ENCODE data around the gene AFF4.
"Not testable (repeated sequence)": the region's sequence is repeated elsewhere in the genome, so short reads cannot be mapped to it uniquely, and the experiment has no call there.

AFF4 gene

DNA sequence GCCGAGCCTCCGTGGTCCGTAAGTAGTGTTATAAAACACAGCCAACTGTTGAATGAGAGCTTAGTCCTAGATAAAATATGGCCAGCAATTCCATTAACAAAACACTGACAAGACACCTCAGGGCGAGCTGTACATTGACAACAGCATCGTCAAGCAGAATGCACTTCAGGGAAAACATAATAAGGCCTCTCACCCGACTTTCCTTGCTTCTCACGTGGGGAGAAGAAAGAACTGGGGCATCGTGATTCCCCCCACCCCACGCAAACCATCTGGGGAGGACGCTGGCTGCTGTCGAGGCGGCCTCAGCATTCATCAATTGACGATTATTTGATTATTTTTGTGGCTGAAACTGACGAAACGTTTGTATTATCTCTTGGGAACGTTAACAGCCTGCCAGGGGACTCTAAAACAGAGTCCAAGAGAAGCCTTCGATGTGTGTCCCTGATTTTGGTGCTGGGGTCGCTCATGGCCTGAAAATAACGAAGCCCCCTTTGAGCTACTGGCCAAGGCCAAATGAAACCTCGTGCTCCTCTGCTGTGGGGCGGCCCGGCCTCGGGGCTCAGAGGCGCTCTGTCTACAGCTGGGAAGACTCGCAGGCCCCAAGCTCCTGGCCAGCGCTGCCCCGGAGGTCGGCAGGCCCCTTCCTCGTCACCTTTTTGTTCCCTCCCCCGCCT is 97.6 kb downstream of the AFF4 start:
- no peak for DNase-seq (ENCODE audit: extremely low read depth, low read depth)
- TF ChIP-seq, protein P1, sequence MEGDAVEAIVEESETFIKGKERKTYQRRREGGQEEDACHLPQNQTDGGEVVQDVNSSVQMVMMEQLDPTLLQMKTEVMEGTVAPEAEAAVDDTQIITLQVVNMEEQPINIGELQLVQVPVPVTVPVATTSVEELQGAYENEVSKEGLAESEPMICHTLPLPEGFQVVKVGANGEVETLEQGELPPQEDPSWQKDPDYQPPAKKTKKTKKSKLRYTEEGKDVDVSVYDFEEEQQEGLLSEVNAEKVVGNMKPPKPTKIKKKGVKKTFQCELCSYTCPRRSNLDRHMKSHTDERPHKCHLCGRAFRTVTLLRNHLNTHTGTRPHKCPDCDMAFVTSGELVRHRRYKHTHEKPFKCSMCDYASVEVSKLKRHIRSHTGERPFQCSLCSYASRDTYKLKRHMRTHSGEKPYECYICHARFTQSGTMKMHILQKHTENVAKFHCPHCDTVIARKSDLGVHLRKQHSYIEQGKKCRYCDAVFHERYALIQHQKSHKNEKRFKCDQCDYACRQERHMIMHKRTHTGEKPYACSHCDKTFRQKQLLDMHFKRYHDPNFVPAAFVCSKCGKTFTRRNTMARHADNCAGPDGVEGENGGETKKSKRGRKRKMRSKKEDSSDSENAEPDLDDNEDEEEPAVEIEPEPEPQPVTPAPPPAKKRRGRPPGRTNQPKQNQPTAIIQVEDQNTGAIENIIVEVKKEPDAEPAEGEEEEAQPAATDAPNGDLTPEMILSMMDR (IDR thresholded peaks at IDR 0.05; ENCODE audit: low read depth, low read length): no peak

DNA sequence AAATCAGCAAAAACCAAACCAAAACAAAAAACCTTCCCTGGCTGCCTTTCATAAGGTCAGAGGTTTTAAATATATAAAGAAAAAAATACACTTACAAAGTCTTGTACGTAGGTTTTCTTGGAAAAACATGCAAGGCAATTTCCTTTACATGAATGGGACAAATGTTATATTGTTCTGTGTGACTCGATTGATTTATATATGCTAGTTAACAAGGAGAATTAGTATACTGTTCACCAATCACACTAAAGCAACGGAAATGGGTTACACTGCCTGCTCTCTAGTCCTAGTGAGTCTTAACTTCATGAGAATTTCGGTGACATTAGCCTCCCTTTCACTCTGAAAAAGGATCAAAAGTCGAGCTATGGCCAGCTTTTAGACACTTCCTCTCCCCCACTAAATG is 102.7 kb downstream of the AFF4 start:
- TF ChIP-seq, protein P1 (IDR thresholded peaks at IDR 0.05; ENCODE audit: low read depth, low read length): no peak
- DNase-seq (ENCODE audit: extremely low read depth, low read depth): no peak

DNA sequence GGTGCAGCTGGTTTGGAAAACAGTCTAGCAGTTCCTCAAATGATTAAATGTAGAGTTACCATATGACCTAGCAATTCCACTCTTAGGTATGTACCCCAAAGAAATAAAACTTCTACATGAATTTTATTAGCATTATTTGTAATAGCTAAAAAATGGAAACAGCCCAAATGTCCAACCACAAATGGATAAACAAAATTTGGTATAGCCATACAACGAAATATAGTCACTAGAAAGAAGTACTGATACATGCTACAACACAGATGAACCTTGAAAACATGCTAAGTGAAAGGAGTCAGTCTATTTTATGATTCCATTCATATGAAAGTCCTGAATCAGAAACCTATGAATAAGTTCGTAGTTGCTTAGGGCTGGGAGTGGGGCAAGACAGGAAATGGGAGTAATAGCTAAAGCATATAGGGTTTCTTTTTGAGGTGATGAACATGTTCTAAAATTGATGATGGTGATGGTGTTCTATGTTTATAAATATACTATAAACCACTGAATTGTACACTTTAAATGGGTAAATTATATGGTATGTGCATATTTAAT is 103.5 kb downstream of the AFF4 start:
- DNase-seq (ENCODE audit: extremely low read depth, low read depth): no peak
- TF ChIP-seq, protein P1 (IDR thresholded peaks at IDR 0.05; ENCODE audit: low read depth, low read length): no peak

DNA sequence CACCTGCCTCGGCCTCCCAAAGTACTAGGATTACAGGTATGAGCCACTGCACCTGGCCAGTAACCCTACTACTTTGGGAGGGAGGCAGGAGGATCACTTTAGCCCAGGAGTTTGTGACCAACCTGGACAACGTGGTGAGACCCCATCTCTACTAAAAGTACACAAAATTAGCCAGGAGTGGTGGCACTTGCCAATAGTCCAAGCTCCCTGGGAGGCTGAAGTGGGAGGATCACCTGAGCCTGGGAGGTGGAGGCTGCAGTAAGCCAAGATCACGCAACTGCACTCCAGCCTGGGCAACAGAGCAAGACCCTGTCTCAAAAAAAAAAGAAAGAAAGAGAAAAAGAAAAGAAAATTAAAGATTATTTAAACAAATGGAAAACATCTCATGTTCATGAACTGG is 107.4 kb downstream of the AFF4 start:
- TF ChIP-seq, protein P1 (IDR thresholded peaks at IDR 0.05; ENCODE audit: low read depth, low read length): no peak
- no peak for DNase-seq (ENCODE audit: extremely low read depth, low read depth)

DNA sequence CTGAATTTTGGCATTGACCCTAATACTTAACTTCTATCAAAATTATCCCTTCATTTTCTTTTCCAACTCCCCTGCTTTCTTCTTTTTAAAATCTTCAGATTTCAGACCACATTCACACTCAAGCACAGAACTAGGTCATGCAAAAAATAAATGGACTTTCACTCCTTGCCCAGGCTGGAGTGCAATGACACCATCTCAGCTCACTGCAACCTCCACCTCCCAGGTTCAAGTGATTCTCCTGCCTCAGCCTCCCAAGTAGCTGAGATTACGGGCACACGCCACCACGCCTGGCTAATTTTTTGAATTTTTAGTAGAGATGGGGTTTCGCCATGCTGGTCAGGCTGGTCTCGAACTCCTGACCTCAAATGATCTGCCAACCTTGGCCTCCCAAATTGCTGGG is 108.4 kb downstream of the AFF4 start:
- DNase-seq (ENCODE audit: extremely low read depth, low read depth): not testable (repeated sequence)

DNA sequence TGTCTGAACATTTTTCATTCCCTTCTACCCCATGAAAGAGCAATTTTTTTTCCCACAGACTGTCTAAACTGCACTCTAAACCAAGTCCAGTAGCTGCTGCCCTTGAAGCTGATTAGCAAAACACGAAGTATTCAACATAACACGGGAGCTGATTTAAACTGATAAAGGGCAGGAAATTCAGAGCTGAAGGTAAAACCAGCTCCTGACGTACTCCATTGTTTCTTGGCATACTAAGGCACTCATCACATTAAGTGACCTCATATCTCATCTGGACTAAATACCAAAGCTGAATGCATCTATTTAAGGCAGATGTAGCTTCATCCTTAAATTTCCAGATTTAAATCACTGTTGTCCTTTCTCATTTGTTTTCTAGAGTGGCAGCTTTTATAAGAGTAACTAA is 109.1 kb downstream of the AFF4 start:
- TF ChIP-seq, protein P1 (IDR thresholded peaks at IDR 0.05; ENCODE audit: low read depth, low read length): no peak
- no peak for DNase-seq (ENCODE audit: extremely low read depth, low read depth)

DNA sequence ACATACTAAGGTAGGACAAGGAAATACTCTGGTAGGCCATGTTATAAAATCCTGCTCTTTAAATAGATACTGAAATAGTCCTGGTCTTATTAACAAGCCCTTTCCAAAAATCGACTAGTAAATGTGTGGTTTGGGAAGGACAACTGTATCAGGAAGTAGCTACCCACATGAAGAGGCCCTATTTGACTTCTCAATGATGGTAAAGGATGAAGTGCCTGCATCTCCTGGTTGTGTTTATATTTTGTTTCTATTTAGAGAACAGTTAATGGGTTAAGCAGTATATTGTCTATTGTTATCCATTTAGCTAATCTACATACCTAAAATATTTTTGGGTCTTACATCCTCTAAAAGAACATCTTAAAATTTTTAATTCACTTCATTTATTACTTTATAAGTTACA is 109.6 kb downstream of the AFF4 start:
- no peak for DNase-seq (ENCODE audit: extremely low read depth, low read depth)
- TF ChIP-seq, protein P1 (IDR thresholded peaks at IDR 0.05; ENCODE audit: low read depth, low read length): no peak

DNA sequence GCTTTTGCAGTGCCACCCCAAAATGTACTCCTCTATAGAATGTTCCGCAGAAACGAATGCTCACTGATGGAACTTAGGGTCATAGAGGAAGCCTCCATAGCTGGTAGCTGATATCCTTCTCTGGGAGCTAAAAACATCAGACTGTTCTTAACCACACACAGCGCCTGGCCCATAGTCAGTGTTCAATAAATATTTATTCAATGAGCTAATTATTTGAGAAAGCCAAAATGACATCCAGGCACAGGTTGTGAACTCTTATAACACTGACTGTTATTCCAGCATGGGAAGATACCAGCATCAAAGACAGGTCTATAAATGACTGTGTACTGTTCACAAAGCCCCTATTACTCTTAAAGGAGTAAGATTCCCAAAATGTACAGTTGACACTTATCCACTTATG is 110.1 kb downstream of the AFF4 start:
- no peak for DNase-seq (ENCODE audit: extremely low read depth, low read depth)
- TF ChIP-seq, protein P1 (IDR thresholded peaks at IDR 0.05; ENCODE audit: low read depth, low read length): no peak
